Gastroesophageal sphincter (tissue), 3 donors: ENCODE measurements around the gene STXBP6.

Experiments
- CTCF ChIP-seq, 4 experiments: fragments of 200-600 bp in 2 of 4; fragments of 450-650 bp in 2 of 4; sonication (generic) in 1 of 4; IDR thresholded peaks; one replicate each; pipeline ENCODE4 v1.5.1; 2017 to 2019; ENCODE audit warnings: antibody characterized with exemption in 4 of 4, mild to moderate bottlenecking in 2 of 4, moderate library complexity in 2 of 4
- POLR2A ChIP-seq, 2 donors: fragments of 450-650 bp; IDR thresholded peaks; one replicate each; pipeline ENCODE4 v1.6.1; 2017; ENCODE audit warnings: antibody characterized with exemption in 2 of 2, mild to moderate bottlenecking in 2 of 2, moderate library complexity in 1 of 2
- POLR2AphosphoS5 ChIP-seq: sonication (generic); formaldehyde crosslinking; IDR thresholded peaks from one replicate; pipeline ENCODE4 v1.6.1; 2017; ENCODE audit warnings: antibody characterized with exemption

DNA sequence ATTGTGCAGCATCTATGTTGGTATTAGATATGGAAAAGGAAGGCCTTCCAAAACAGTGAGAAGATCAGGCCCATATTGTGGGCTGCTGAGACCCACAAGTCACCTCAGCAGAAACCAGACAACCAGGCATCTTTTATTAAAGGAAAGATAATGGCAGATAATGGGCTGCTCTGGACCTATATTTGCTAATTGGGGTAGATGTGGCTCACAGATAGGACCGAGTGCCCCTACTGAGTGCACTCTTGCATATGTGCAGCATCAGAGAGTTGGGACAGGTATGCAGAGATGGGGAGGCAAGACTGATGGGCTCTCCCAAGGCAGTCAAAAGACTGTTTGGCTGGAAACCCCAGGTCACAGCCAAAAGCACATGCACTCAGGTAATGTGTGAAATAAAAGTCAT is 266.2 kb downstream of the STXBP6 start:
- TF ChIP-seq CTCF (IDR thresholded peaks at IDR 0.05) (no peak), POLR2A (IDR thresholded peaks at IDR 0.05) (no peak), POLR2AphosphoS5 (no peak)
